NCI-H2196 treated with DMSO at 0.1 percent for 48 hours (cell line): ENCODE measurements around the gene ZNF37A.
"Not testable (repeated sequence)": the region's sequence is repeated elsewhere in the genome, so short reads cannot be mapped to it uniquely, and the experiment has no call there.

Experiments
- DNase-seq: peaks from one replicate; lab custom pipeline; 2025; ENCODE audit not compliant: unreplicated experiment; lab: John Stamatoyannopoulos, UW

Gene ZNF37A

DNA sequence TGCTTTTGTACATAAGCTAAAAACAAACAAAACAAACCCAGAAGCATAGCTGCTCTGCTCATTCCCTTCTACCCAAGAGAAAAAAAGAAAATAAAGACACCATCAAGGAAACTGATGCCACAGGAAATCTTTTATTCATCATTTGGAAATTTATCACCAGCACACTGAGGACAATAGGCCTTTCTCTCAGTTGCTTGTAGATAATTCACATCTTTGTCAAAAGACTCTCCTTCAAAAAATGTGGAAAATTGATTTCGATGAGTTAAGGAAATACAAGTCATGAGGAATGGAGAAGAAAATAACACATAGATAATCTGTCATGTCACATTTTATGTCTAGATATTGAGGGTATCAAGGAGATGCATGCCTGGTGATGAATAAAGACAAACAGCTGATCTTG is 53.5 kb downstream of the ZNF37A start:
- DNase-seq = no peak

DNA sequence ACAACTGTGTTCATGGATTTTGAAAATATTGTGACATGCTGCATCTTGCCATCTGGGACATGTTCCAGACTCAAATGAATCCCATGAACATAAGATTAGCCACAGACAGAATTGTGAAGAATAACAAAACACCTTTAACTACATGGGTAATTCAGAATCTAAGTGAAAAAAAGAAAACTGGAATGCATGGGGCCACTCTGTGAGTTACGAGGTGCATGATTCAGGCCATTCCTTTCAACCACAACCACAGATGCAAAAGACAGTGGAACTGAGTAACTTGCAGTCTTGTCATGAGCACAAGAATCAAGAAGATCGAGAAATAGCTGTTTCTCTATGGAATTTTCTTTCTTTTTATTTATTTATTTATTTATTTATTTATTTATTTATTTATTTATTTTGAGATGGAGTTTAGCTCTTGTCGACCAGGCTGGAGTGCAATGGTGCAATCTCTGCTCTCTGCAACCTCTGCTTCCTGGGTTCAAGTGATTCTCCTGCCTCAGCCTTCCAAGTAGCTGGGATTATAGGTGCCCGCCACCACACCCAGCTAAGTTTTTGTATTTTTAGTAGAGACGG is 56.8 kb downstream of the ZNF37A start:
- DNase-seq = not testable (repeated sequence)

DNA sequence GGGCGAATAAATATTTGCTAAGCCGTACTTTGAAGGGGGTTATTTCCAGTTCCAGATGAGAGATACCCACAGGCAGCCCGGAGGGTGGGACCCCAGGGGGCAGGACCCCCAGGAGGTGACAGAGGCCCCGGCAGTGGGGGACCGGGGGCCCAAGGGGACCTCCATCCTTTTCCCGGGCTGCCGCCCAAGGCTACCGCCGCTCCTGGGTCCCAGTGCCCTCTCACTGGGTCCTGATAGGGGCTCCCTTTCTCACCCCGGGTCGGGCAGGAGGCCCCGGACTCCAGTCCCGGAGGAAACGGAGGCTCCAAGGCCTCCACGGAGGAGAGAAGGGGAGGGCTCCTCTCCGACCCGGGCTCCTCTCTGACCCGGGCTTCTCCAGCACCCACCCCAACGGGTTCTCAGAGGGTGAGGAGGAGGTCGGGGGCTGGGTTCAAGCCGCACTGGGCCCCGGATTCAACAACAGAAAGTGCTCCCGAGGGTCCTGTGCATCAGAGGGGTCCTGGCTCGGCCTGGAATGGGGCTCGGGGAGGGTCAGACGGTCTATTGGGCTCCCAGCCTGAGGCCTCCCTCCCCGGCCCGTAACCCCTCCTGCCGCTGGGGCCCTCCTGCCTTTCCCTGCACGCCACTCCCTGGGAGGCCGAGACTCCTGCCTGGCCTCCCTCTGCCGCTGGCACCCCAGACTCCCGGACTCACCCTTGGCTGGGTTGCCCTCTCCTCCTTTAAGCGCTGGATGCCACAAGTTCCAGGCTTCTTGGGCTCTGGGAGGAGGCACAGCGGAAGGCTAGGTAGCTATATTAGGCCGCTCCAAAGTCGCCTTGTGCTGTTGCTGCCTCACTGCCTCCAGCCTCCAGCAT is 62.5 kb downstream of the ZNF37A start:
- no peak for DNase-seq

DNA sequence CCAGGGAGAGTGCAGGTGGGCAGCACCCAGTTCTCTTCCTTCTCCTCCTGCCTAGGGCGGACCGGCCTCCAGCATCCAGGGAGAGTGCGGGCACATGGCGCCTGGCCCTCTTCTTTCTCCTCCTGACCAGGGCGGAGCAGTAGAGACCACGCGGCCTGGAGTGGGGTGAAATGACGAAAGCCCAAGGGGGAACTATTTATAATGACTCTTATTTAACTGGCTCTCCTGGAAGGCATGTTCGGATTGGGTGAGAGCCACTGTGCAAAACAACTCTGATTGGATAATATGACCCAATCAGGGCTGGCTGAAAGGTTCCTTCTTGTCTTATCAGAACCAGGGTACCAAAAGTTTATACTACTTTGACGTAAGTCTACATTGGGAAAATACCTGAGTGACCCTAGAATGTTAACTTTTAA is 63.1 kb downstream of the ZNF37A start:
- no peak for DNase-seq

DNA sequence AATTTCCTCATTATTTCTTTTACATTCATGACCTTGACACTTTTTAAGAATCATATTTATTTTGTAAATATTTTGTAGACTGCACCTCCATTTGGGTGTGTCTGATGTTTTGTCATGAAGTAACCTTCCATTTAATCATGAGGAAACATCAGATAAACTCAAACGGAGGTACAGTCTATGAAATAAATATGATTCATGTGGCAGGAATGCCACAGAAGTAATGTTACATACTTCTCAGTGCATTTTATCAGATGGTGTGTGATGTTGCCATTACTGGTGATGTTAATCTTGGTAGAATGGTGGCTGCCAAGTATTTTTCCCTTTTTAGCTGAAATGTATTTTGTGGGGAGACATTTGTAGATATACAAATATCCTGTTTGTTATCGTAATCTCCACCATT is 64.9 kb downstream of the ZNF37A start:
- no peak for DNase-seq

DNA sequence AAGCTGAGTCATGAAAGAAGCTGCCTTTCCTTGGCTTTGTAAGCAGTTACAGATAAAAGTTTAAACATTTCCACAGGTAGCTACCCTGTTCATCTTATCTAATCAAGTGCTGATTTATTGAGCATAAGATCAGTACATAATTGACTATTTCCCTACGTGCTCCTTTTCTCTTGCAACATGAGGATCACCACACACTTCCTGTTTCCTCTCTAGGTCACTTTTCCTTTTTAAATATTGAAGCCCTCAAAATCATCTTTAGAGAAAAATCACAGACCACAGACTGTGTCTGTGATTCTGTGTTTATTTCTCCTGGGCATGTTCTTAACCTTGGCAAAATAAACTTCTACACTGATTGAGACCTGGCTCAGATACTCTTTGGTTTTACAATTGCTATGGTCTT is 69.5 kb downstream of the ZNF37A start:
- DNase-seq = no peak

DNA sequence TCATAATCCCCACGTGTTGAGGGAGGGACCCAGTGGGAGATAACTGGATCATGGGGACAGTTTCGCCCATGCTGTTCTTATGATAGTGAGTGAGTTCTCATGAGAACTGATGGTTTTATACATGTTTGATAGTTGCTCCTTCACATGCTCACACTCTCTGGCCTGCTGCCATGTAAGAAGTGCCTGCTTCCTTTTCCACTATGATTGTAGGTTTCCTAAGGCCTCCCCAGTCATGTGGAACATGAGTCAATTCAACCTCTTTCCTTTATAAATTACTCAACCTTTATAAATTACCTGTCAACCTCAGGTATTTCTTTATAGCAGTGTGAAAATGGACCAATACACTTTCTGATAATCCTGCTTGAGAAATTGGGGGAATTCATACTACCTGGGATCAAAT is 80.2 kb downstream of the ZNF37A start:
- no peak for DNase-seq

DNA sequence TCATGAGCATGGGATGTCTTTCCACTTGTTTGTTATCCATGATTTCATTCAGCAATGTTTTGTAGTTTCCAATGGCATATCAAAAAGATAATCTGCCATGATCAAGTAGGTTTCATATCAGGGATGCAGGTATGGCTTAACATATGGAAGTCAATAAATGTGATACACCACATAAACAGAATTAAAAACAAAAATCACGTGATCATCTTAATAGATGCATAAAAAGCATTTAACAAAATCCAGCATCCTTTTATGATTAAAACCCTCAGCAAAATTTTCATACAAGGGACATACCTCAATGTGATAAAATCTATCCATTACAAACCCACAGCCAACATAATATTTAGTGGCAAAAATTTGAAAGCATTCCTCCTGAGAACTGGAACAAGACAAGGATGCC is 90.3 kb downstream of the ZNF37A start:
- DNase-seq = no peak
